ENCODE data around the gene APOL2. TPM values are rescaled to one million over a fixed set of nuclear protein-coding genes. Genes with fewer than 3 reads are reported as not detected.

APOL2 gene
- polyA plus RNA-seq, 1 donor from 2014 or later = not detected

- Histone ChIP-seq H3K27me3 (ENCODE audit: insufficient read depth, low read depth, low read length) (no peaks in the 10 kb centered on the region), H3K9ac (ENCODE audit: low read length) (no peak overlapping the region), H3K36me3 (ENCODE audit: insufficient read depth, low read length) (no peaks in the 10 kb centered on the region), H3F3A (ENCODE audit: insufficient read depth, low read length, poor library complexity, severe bottlenecking) (no peaks in the 10 kb centered on the region), H4K20me1 (ENCODE audit: insufficient read depth) (no peaks in the 10 kb centered on the region), H3K79me2 (replicated peaks; ENCODE audit: insufficient read depth, low read length) (no peaks in the 10 kb centered on the region), H3K4me3 (ENCODE audit: low read length) (no peak overlapping the region), H3K4me2 (ENCODE audit: low read length) (no peak overlapping the region), H3K9me3 (ENCODE audit: low read length) (no peaks in the 10 kb centered on the region), H3K27ac (ENCODE audit: low read length) (no peak overlapping the region), H2AFZ (ENCODE audit: low read depth, low read length) (no peak overlapping the region), H3K9me2 (ENCODE audit: insufficient read depth, low read length) (no peaks in the 10 kb centered on the region)
- TF ChIP-seq, protein P1, sequence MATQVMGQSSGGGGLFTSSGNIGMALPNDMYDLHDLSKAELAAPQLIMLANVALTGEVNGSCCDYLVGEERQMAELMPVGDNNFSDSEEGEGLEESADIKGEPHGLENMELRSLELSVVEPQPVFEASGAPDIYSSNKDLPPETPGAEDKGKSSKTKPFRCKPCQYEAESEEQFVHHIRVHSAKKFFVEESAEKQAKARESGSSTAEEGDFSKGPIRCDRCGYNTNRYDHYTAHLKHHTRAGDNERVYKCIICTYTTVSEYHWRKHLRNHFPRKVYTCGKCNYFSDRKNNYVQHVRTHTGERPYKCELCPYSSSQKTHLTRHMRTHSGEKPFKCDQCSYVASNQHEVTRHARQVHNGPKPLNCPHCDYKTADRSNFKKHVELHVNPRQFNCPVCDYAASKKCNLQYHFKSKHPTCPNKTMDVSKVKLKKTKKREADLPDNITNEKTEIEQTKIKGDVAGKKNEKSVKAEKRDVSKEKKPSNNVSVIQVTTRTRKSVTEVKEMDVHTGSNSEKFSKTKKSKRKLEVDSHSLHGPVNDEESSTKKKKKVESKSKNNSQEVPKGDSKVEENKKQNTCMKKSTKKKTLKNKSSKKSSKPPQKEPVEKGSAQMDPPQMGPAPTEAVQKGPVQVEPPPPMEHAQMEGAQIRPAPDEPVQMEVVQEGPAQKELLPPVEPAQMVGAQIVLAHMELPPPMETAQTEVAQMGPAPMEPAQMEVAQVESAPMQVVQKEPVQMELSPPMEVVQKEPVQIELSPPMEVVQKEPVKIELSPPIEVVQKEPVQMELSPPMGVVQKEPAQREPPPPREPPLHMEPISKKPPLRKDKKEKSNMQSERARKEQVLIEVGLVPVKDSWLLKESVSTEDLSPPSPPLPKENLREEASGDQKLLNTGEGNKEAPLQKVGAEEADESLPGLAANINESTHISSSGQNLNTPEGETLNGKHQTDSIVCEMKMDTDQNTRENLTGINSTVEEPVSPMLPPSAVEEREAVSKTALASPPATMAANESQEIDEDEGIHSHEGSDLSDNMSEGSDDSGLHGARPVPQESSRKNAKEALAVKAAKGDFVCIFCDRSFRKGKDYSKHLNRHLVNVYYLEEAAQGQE (IDR thresholded peaks at IDR 0.05; ENCODE audit: borderline replicate concordance) = no peak
- no peak for TF ChIP-seq MXI1 (conservative IDR thresholded peaks at IDR 0.05; ENCODE audit: poor library complexity, severe bottlenecking)
- TF ChIP-seq, protein P2, sequence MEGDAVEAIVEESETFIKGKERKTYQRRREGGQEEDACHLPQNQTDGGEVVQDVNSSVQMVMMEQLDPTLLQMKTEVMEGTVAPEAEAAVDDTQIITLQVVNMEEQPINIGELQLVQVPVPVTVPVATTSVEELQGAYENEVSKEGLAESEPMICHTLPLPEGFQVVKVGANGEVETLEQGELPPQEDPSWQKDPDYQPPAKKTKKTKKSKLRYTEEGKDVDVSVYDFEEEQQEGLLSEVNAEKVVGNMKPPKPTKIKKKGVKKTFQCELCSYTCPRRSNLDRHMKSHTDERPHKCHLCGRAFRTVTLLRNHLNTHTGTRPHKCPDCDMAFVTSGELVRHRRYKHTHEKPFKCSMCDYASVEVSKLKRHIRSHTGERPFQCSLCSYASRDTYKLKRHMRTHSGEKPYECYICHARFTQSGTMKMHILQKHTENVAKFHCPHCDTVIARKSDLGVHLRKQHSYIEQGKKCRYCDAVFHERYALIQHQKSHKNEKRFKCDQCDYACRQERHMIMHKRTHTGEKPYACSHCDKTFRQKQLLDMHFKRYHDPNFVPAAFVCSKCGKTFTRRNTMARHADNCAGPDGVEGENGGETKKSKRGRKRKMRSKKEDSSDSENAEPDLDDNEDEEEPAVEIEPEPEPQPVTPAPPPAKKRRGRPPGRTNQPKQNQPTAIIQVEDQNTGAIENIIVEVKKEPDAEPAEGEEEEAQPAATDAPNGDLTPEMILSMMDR (IDR thresholded peaks at IDR 0.05; ENCODE audit: poor library complexity, severe bottlenecking) = no peak
Observed at GRCh38 chr22:36280379-36280778, 41.1 kb upstream of the APOL2 start.

DNA sequence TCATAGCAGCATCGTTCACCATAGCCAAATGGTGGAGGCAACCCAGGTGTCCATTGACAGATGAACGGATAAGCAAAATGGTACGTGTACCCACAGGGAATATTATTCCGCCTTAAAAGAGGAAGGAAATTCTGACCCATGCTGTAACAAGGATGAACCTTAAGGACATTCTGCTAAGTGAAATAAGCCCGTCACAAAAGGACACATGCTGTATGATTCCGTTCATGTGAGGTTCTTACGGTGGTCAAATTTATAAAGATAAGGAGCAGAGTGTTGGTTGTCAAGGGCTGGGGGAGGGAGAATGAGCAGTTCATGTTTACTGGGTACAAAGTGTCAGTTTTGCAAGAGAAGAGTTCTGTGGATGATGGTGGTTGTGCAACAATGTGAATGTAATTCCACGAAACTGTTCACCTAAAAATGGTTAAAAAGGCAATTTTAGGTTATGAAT, 39.9 kb upstream of the APOL2 start:
- no peaks in the 10 kb centered on the region for H3K27me3 ChIP-seq (ENCODE audit: insufficient read depth, low read depth, low read length)
- no peaks in the 10 kb centered on the region for H4K20me1 ChIP-seq (ENCODE audit: insufficient read depth)
- no peaks in the 10 kb centered on the region for H3K9me2 ChIP-seq (ENCODE audit: insufficient read depth, low read length)
- no peaks in the 10 kb centered on the region for H3F3A ChIP-seq (ENCODE audit: insufficient read depth, low read length, poor library complexity, severe bottlenecking)
- H3K79me2 ChIP-seq (replicated peaks; ENCODE audit: insufficient read depth, low read length) = no peaks in the 10 kb centered on the region
- H3K4me3 ChIP-seq (ENCODE audit: low read length) = no peak overlapping the region
- H3K27ac ChIP-seq (ENCODE audit: low read length) = no peak overlapping the region
- H2AFZ ChIP-seq (ENCODE audit: low read depth, low read length) = no peak overlapping the region
- H3K9me3 ChIP-seq (ENCODE audit: low read length) = no peaks in the 10 kb centered on the region
- H3K4me2 ChIP-seq (ENCODE audit: low read length) = no peak overlapping the region
- no peak overlapping the region for H3K9ac ChIP-seq (ENCODE audit: low read length)
- no peaks in the 10 kb centered on the region for H3K36me3 ChIP-seq (ENCODE audit: insufficient read depth, low read length)
- TF ChIP-seq RAD21 (conservative IDR thresholded peaks at IDR 0.05) (no peak), POLR2AphosphoS5 (IDR thresholded peaks at IDR 0.05) (no peak), EP300 (conservative IDR thresholded peaks at IDR 0.05; ENCODE audit: poor library complexity, severe bottlenecking) (no peak), MXI1 (conservative IDR thresholded peaks at IDR 0.05; ENCODE audit: poor library complexity, severe bottlenecking) (no peak), SMC3 (conservative IDR thresholded peaks at IDR 0.05; ENCODE audit: poor library complexity) (no peak), TAF1 (IDR thresholded peaks at IDR 0.05; ENCODE audit: low read depth) (no peak), EZH2 (IDR thresholded peaks at IDR 0.05; ENCODE audit: borderline replicate concordance, insufficient read depth, low read length, poor library complexity, severe bottlenecking) (no peak)
- TF ChIP-seq, protein P1 (IDR thresholded peaks at IDR 0.05; ENCODE audit: borderline replicate concordance) = no peak
- TF ChIP-seq, protein P2 (IDR thresholded peaks at IDR 0.05; ENCODE audit: poor library complexity, severe bottlenecking) = no peak
